Mucosa of rectum (tissue), 2 donors: Measurements from ENCODE around the gene DAB2IP.

Source experiments
- H3K27ac ChIP-seq, 2 donors: one replicate each; pipeline ENCODE4 v1.7.0; 2013; ENCODE audit warnings: inconsistent platforms in 2 of 2, low read depth in 2 of 2, low read length in 2 of 2
- H3K27me3 ChIP-seq, 2 donors: one replicate each; pipeline ENCODE4 v1.7.0; 2013; ENCODE audit warnings: low read length in 2 of 2; ENCODE audit not compliant: control insufficient read depth in 2 of 2, insufficient read depth in 2 of 2
- H3K36me3 ChIP-seq, 2 donors: one replicate each; pipeline ENCODE4 v1.7.0; 2013; ENCODE audit warnings: low read length in 2 of 2; ENCODE audit not compliant: control insufficient read depth in 2 of 2, insufficient read depth in 2 of 2
- H3K4me1 ChIP-seq, 2 donors: one replicate each; pipeline ENCODE4 v1.7.0; 2013; ENCODE audit warnings: low read length in 2 of 2, mild to moderate bottlenecking in 1 of 2; ENCODE audit not compliant: control insufficient read depth in 2 of 2, insufficient read depth in 2 of 2
- H3K4me3 ChIP-seq, 2 donors: one replicate each; pipeline ENCODE4 v1.7.0; 2013; ENCODE audit warnings: low read length in 2 of 2
- H3K9ac ChIP-seq, 2 donors: one replicate each; pipeline ENCODE4 v1.7.0; 2013; ENCODE audit warnings: low read length in 2 of 2, low read depth in 1 of 2, mild to moderate bottlenecking in 1 of 2
- H3K9me3 ChIP-seq, 2 donors: one replicate each; pipeline ENCODE4 v1.7.0; 2013; ENCODE audit warnings: low read length in 2 of 2; ENCODE audit not compliant: control insufficient read depth in 2 of 2
- donor health status: healthy.
- donor health status: Normal muscosa, but diverticular disease.

DAB2IP gene

GRCh38 chr9:121671612-121672155 is 20.2 kb downstream of the DAB2IP start:
- peaks cover 5 to 13% of the 10 kb centered on the region in 2 donors for H3K4me1 ChIP-seq
- H3K9me3 ChIP-seq, result no peaks in the 10 kb centered on the region
- H3K27me3 ChIP-seq, result no peaks in the 10 kb centered on the region
- H3K27ac ChIP-seq, result no peak overlapping the region
- no peak overlapping the region for H3K4me3 ChIP-seq
- H3K36me3 ChIP-seq, result no peaks in the 10 kb centered on the region
- no peak overlapping the region for H3K9ac ChIP-seq

- Histone ChIP-seq H3K4me3 (no peak overlapping the region), H3K9ac (no peak overlapping the region), H3K4me1 (peaks cover 2 to 8% of the 10 kb centered on the region in 2 donors), H3K9me3 (no peaks in the 10 kb centered on the region), H3K36me3 (no peaks in the 10 kb centered on the region), H3K27me3 (no peaks in the 10 kb centered on the region), H3K27ac (no peak overlapping the region)
These were observed 20.8 kb downstream of the DAB2IP start for GRCh38 chr9:121672213-121672612.

- H3K27ac ChIP-seq, result no peak overlapping the region
- H3K4me1 ChIP-seq, result peaks cover 2 to 8% of the 10 kb centered on the region in 2 donors
- no peaks in the 10 kb centered on the region for H3K36me3 ChIP-seq
- H3K9ac ChIP-seq, result no peak overlapping the region
- no peaks in the 10 kb centered on the region for H3K9me3 ChIP-seq
- H3K27me3 ChIP-seq, result no peaks in the 10 kb centered on the region
- H3K4me3 ChIP-seq, result no peak overlapping the region
These were observed 21.6 kb downstream of the DAB2IP start for GRCh38 chr9:121672986-121673385.

GRCh38 chr9:121673576-121673975 is 22.1 kb downstream of the DAB2IP start:
- H3K27me3 ChIP-seq, result no peaks in the 10 kb centered on the region
- no peak overlapping the region for H3K9ac ChIP-seq
- H3K9me3 ChIP-seq, result no peaks in the 10 kb centered on the region
- H3K27ac ChIP-seq, result no peak overlapping the region
- H3K4me1 ChIP-seq, result peaks cover 2 to 8% of the 10 kb centered on the region in 2 donors
- H3K36me3 ChIP-seq, result peaks cover 0 to 1% of the 10 kb centered on the region in 2 donors
- no peak overlapping the region for H3K4me3 ChIP-seq

- H3K4me3 ChIP-seq, result no peak overlapping the region
- no peaks in the 10 kb centered on the region for H3K27me3 ChIP-seq
- H3K4me1 ChIP-seq, result peaks cover 2 to 8% of the 10 kb centered on the region in 2 donors
- H3K27ac ChIP-seq, result no peak overlapping the region
- peaks cover 2 to 6% of the 10 kb centered on the region in 2 donors for H3K36me3 ChIP-seq
- no peak overlapping the region for H3K9ac ChIP-seq
- no peaks in the 10 kb centered on the region for H3K9me3 ChIP-seq
These were observed 22.6 kb downstream of the DAB2IP start for GRCh38 chr9:121674017-121674416.

GRCh38 chr9:121674952-121675351 is 23.5 kb downstream of the DAB2IP start:
- H3K27me3 ChIP-seq, result no peaks in the 10 kb centered on the region
- peaks cover 2 to 8% of the 10 kb centered on the region in 2 donors for H3K4me1 ChIP-seq
- H3K27ac ChIP-seq, result no peak overlapping the region
- no peak overlapping the region for H3K9ac ChIP-seq
- H3K4me3 ChIP-seq, result no peak overlapping the region
- H3K9me3 ChIP-seq, result no peaks in the 10 kb centered on the region
- H3K36me3 ChIP-seq, result peaks cover 10 to 11% of the 10 kb centered on the region in 2 donors

GRCh38 chr9:121675381-121675780 is 23.9 kb downstream of the DAB2IP start:
- Histone ChIP-seq H3K27ac (no peak overlapping the region), H3K36me3 (peaks cover 10 to 15% of the 10 kb centered on the region in 2 donors), H3K9ac (no peak overlapping the region), H3K4me3 (no peak overlapping the region), H3K27me3 (no peaks in the 10 kb centered on the region), H3K9me3 (no peaks in the 10 kb centered on the region), H3K4me1 (peaks cover 2 to 8% of the 10 kb centered on the region in 2 donors)

- Histone ChIP-seq H3K4me1 (peaks cover 2 to 8% of the 10 kb centered on the region in 2 donors), H3K9me3 (no peaks in the 10 kb centered on the region), H3K4me3 (no peak overlapping the region), H3K36me3 (peaks cover 10 to 15% of the 10 kb centered on the region in 2 donors), H3K27me3 (no peaks in the 10 kb centered on the region), H3K9ac (no peak overlapping the region), H3K27ac (no peak overlapping the region)
These were observed 24.8 kb downstream of the DAB2IP start for GRCh38 chr9:121675969-121676822.

GRCh38 chr9:121676926-121677325 is 25.5 kb downstream of the DAB2IP start:
- Histone ChIP-seq H3K9ac (no peak overlapping the region), H3K4me1 (peaks cover 2 to 8% of the 10 kb centered on the region in 2 donors), H3K9me3 (no peaks in the 10 kb centered on the region), H3K27ac (no peak overlapping the region), H3K36me3 (peaks cover 12 to 15% of the 10 kb centered on the region in 2 donors), H3K4me3 (no peak overlapping the region), H3K27me3 (no peaks in the 10 kb centered on the region)

GRCh38 chr9:121678501-121679022 is 27.1 kb downstream of the DAB2IP start:
- Histone ChIP-seq H3K36me3 (peaks cover 14 to 15% of the 10 kb centered on the region in 2 donors), H3K4me1 (peaks cover 2 to 8% of the 10 kb centered on the region in 2 donors)

More at GRCh38 chr9:121678501-121679022, 27.1 kb downstream of the DAB2IP start:
- Histone ChIP-seq H3K9ac (no peak overlapping the region), H3K27ac (no peak overlapping the region), H3K9me3 (no peaks in the 10 kb centered on the region), H3K4me3 (no peak overlapping the region), H3K27me3 (no peaks in the 10 kb centered on the region)
